Measurements from ENCODE around the gene MAP2K3. TPM values are rescaled to one million over a fixed set of nuclear protein-coding genes. Genes with fewer than 3 reads are reported as not detected.

The MAP2K3 gene
- total and polyA plus RNA-seq, 12 donors, result 6.4 to 64.8 (median 32.2) TPM

DNA sequence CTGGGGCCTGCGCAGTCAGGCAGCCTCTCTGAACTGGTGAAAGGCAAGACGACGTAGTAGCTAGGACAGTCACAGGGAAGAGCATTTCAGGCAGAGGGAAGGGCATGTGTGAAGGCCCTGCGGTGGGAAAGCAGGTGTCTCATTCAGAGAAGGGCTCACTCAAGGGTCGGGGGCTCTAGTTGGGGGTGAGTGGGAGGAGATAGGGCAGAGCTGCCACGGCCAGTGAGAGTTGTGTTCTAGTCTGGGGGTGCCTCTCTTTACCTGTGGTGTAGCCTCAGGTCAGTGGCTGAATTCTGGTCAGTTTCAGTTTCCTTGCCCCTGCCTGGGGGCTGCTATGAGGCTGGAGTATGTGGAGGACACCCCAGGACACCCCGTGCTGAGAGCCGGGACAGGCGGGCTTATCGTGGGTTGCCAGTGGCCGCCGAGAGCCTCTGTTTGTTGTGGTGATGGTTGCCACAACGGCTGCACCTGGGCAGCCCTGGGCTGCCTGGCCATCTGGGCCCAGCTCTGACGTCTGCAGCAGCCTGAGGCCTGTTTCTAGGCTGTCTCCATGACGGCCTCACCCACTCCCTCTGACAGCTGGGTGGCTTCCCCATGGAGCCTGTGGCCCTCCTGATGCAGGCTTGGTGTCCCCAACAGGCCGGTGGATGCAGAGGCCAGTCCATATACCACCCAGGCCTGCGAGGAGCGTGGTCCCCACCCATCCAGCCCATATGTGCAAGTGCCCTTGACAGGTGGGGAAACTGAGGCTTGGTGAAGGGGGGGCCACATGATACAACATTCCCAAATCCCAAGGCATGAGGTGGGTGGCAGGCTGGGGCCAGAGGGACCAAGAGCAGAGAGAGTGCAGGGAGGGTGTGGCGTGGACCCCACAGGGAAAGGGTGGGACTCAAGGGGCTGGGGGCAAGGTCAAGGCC is 10.8 kb downstream of the MAP2K3 start:
- H3K4me1 ChIP-seq (replicated peaks in 1 of 2), result peaks cover 0 to 6% of the 10 kb centered on the region in 2 donors
- peak in 2 of 7 donors; percentile 45 to 94 for DNase-seq
- TF ChIP-seq POLR2A (IDR thresholded peaks at IDR 0.05), result no peak
- TF ChIP-seq CTCF (IDR thresholded peaks at IDR 0.05), result no peak
- intact Hi-C loops (cut with DNase I), result no loop called here
- peaks cover 0 to 20% of the 10 kb centered on the region in 2 donors for H3K36me3 ChIP-seq (replicated peaks in 1 of 2)
- no peak overlapping the region for H3K4me3 ChIP-seq
- H3K27me3 ChIP-seq, result no peaks in the 10 kb centered on the region
- H3K9me3 ChIP-seq (replicated peaks in 1 of 3), result no peaks in the 10 kb centered on the region
- peak overlapping the region in 1 of 5 donors; percentile 39 for H3K27ac ChIP-seq
- WGBS, 4 donors, result 75 to 78% (median 77%) methylated on average over 12 to 19 of the region's 19 CpGs

GRCh38 chr17:21296097-21297025 is 11.8 kb downstream of the MAP2K3 start:
- intact Hi-C loops (cut with DNase I), result no loop called here
- no peak for TF ChIP-seq POLR2A (IDR thresholded peaks at IDR 0.05)
- TF ChIP-seq CTCF (IDR thresholded peaks at IDR 0.05), result no peak
- H3K4me3 ChIP-seq, result no peak overlapping the region
- no peaks in the 10 kb centered on the region for H3K27me3 ChIP-seq
- peaks cover 0 to 6% of the 10 kb centered on the region in 2 donors for H3K4me1 ChIP-seq (replicated peaks in 1 of 2)
- H3K36me3 ChIP-seq (replicated peaks in 1 of 2), result peaks cover 0 to 31% of the 10 kb centered on the region in 2 donors
- peak in 2 of 7 donors; percentile 46 to 87 for DNase-seq
- WGBS, 4 donors, result 62 to 65% (median 62%) methylated on average over 21 to 22 of the region's 22 CpGs
- peak overlapping the region in 1 of 5 donors; percentile 39 for H3K27ac ChIP-seq
- no peaks in the 10 kb centered on the region for H3K9me3 ChIP-seq (replicated peaks in 1 of 3)

- Histone ChIP-seq H3K27me3 (no peaks in the 10 kb centered on the region), H3K4me1 (replicated peaks in 1 of 2) (peaks cover 0 to 6% of the 10 kb centered on the region in 2 donors), H3K9me3 (replicated peaks in 1 of 3) (no peaks in the 10 kb centered on the region), H3K36me3 (replicated peaks in 1 of 2) (peaks cover 0 to 36% of the 10 kb centered on the region in 2 donors), H3K4me3 (no peak overlapping the region), H3K27ac (peak overlapping the region in 1 of 5 donors; percentile 39)
- no peak for DNase-seq
- intact Hi-C loops (cut with DNase I), result no loop called here
- WGBS, 4 donors, result 68 to 76% (median 73%) methylated on average over 10 of the region's 10 CpGs
- TF ChIP-seq POLR2A (IDR thresholded peaks at IDR 0.05) (no peak), CTCF (IDR thresholded peaks at IDR 0.05) (no peak)
Observed at GRCh38 chr17:21297026-21297520, 12.6 kb downstream of the MAP2K3 start.

DNA sequence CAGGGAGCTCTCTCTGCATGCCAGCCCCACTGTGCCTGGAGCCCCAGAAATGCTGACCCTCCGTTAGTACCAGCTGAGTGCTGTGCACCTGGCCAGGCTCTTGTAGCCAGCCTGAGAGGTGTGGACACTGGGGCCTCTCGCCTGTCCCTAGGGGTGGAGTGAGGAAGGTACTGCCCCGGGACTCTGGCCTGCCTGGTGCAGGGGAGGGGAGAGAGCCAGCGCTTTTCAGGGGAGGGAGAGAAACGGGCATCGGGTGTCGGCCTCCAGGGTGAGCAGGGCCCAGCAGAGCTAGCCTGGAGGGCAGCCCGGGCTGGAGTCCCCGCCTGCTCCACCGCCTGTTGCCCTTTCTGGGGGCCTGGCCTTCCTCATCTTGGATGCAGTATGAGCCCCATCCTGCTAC is 13.1 kb downstream of the MAP2K3 start:
- peaks cover 0 to 41% of the 10 kb centered on the region in 2 donors for H3K36me3 ChIP-seq (replicated peaks in 1 of 2)
- H3K4me1 ChIP-seq (replicated peaks in 1 of 2), result peaks cover 0 to 6% of the 10 kb centered on the region in 2 donors
- no peaks in the 10 kb centered on the region for H3K27me3 ChIP-seq
- H3K9me3 ChIP-seq (replicated peaks in 1 of 3), result no peaks in the 10 kb centered on the region
- no peak for DNase-seq
- 59 to 67% (median 65%) methylated on average over 10 of the region's 10 CpGs for WGBS, 4 donors
- intact Hi-C loops (cut with DNase I), result no loop called here
- no peak overlapping the region for H3K4me3 ChIP-seq
- TF ChIP-seq POLR2A (IDR thresholded peaks at IDR 0.05) (no peak), CTCF (IDR thresholded peaks at IDR 0.05) (no peak)
- H3K27ac ChIP-seq, result peak overlapping the region in 1 of 5 donors; percentile 39

All from adrenal gland (tissue), 12 donors.